Fibroblast of skin of right biceps (primary cell): ENCODE results near the gene ESRP2.

ENCODE experiments used
- DNase-seq: peaks from one replicate; pipeline ENCODE4 v3.0.0-alpha.2; 2013

ESRP2 gene

GRCh38 chr16:68214726-68215125 is 21.2 kb downstream of the ESRP2 start:
- no peak for DNase-seq

GRCh38 chr16:68206245-68206644 is 29.7 kb downstream of the ESRP2 start:
- no peak for DNase-seq

- no peak for DNase-seq
Observed at GRCh38 chr16:68202091-68202519, 33.8 kb downstream of the ESRP2 start.

GRCh38 chr16:68200088-68200783 is 35.7 kb downstream of the ESRP2 start:
- DNase-seq = peak; percentile 56

- peak; percentile 30 for DNase-seq
Observed at GRCh38 chr16:68197250-68197649, 38.7 kb downstream of the ESRP2 start.

GRCh38 chr16:68194251-68194650 is 41.7 kb downstream of the ESRP2 start:
- no peak for DNase-seq

- peak; percentile 7 for DNase-seq
Observed at GRCh38 chr16:68190736-68191510, 45.0 kb downstream of the ESRP2 start.

GRCh38 chr16:68190081-68190480 is 45.8 kb downstream of the ESRP2 start:
- no peak for DNase-seq

GRCh38 chr16:68188170-68188569 is 47.8 kb downstream of the ESRP2 start:
- DNase-seq = no peak

GRCh38 chr16:68187505-68187904 is 48.4 kb downstream of the ESRP2 start:
- DNase-seq = no peak

- no peak for DNase-seq
Observed at GRCh38 chr16:68186877-68187276, 49.0 kb downstream of the ESRP2 start.

- no peak for DNase-seq
Observed at GRCh38 chr16:68183046-68183445, 52.9 kb downstream of the ESRP2 start.

GRCh38 chr16:68179855-68180254 is 56.1 kb downstream of the ESRP2 start:
- DNase-seq = no peak

GRCh38 chr16:68179196-68179795 is 56.6 kb downstream of the ESRP2 start:
- DNase-seq = no peak
